Measurements from ENCODE around the gene MACROD2.

DNA sequence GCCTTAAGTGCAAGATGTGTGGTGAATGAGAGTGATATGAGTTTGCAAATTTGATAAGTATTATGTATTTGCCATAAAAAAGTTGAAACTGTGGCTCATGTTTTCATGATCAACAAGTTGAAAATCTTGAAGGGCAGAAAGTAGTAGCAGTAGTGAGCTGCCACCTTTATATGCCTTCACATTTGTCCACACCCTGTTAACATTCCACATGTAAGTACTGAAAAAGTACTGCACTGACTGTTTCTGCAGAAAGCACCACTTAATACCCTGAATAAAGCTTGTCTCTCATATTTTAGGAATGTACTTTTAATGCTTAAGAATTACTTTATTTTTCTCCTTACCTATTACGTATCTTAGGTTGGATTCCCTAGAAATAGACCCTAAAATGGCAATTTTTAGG is 296.2 kb downstream of the MACROD2 start:
- TF ChIP-seq, protein P1, sequence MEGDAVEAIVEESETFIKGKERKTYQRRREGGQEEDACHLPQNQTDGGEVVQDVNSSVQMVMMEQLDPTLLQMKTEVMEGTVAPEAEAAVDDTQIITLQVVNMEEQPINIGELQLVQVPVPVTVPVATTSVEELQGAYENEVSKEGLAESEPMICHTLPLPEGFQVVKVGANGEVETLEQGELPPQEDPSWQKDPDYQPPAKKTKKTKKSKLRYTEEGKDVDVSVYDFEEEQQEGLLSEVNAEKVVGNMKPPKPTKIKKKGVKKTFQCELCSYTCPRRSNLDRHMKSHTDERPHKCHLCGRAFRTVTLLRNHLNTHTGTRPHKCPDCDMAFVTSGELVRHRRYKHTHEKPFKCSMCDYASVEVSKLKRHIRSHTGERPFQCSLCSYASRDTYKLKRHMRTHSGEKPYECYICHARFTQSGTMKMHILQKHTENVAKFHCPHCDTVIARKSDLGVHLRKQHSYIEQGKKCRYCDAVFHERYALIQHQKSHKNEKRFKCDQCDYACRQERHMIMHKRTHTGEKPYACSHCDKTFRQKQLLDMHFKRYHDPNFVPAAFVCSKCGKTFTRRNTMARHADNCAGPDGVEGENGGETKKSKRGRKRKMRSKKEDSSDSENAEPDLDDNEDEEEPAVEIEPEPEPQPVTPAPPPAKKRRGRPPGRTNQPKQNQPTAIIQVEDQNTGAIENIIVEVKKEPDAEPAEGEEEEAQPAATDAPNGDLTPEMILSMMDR (conservative IDR thresholded peaks at IDR 0.05 in 1 of 2, IDR thresholded peaks at IDR 0.05 in 1 of 2; ENCODE audit: extremely low read depth in 1 of 2, insufficient read depth in 1 of 2, low read depth in 1 of 2, low read length in 2 of 2), result no peak
- no peak for TF ChIP-seq EZH2 (IDR thresholded peaks at IDR 0.05; ENCODE audit: borderline replicate concordance, low read length)

Data from mammary epithelial cell (primary cell).